ENCODE results near the gene SASS6.
A peak's percentile ranks its signal among the peaks of the same experiment; 100 is the strongest.

SASS6 gene

GRCh38 chr1:100045206-100045605, 87.5 kb downstream of the SASS6 start:
- DNase-seq (ENCODE audit: low read depth in 2 of 2): no peak

DNA sequence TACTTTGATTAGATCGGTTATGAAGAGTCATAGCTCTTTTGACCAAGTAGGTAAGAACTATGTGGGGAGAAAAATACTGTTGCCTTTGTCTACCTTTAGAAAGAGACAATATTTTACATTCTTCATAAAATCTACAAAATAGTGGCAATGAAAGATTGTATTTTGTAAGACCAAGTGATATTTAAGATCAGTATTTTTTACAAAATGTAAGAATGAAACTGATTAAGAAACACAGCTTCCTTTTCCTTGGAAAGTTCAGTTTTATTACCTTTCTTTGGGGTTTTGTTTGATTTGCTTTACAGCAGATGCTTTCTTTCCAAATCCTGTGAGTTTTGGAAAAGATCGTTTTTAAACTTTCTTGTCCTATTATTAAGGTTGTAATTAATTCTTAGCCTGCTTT, 93.1 kb downstream of the SASS6 start:
- no peak for DNase-seq (ENCODE audit: low read depth in 2 of 2)

- peak; percentile 46 to 78 for DNase-seq (ENCODE audit: low read depth in 2 of 2)
Observed at GRCh38 chr1:100038660-100039287, 94.0 kb downstream of the SASS6 start.

DNA sequence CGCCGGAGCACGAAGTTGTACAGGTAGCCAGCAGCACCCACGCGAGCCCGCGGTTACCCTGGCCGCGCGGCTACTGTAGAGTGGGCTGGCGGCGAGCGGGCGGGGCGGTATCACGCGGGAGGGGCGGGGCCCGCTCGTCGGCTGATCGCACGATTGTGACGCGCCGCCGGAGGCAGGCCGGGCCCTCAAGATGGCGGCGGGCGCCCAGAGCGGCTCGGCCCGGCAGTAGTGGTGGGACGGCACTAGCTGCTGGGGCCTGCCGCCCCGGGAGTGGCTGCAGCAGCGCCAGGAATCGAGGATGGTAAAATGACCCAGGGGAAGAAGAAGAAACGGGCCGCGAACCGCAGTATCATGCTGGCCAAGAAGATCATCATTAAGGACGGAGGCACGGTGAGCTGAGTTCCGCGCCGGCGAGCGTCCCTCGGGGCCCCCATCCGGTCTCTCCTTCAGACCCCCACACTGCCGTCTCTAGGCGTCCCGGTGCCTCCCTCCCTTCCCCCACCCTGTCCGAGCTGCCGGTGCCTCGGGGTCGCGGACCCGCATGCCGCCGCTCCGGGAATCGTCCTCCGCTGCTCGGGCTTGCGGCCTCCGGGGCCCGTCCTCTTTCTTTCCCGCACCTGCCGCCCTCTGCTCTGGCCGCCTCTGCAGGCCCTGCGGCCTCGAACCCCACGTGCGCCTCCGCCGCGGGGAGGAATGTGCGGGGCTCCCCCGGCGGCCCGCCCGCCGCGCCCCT, 94.6 kb downstream of the SASS6 start:
- peak; percentile 83 to 87 for DNase-seq (ENCODE audit: low read depth in 2 of 2)

GRCh38 chr1:100037656-100037926, 95.1 kb downstream of the SASS6 start:
- no peak for DNase-seq (ENCODE audit: low read depth in 2 of 2)

- DNase-seq (ENCODE audit: low read depth in 2 of 2): no peak
Observed at GRCh38 chr1:100036718-100037655, 95.7 kb downstream of the SASS6 start.

DNA sequence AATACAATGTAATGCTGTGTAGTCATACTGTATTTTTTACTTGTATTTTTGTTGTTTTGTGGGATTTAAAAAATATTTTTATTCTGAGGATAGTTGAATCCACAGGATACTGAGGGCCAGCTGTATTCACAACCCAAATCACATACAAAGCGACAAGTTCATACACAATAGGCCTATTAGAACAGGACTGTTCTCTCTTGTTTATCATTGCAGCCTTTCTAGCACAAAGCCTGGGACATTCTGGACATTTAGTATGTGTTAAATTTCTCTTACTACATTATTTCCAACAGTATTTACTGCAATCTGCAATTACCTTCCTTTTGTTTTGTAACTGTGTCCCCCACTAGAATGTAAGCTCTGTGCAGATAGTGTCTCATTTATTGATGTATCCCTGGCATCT, 97.5 kb downstream of the SASS6 start:
- DNase-seq (ENCODE audit: low read depth in 2 of 2): no peak

DNA sequence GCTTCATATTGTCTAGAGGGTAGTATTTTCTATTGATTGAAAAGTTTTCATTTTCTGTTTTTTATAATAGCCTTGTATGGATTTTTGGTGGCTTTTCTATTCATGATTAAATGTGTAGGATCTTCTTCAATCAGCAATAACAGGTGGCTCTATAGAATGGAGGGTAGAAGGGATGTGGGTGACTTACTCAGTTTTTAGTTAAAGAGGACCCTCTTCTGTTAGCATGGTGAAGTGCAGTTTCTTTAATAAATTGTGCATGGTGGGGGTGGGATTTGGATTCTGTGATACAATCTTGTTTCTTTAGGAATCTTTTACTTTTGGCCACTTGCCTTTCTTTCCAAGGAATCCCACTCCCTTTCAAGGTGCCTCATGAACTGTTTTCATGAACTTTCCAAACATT, 98.3 kb downstream of the SASS6 start:
- no peak for DNase-seq (ENCODE audit: low read depth in 2 of 2)

All from stimulated activated CD8-positive, alpha-beta memory T cell treated with anti-CD3 and anti-CD28 coated beads, Interleukin-2, amount 100 ng/mL, for 48 hours (primary cell).